ENCODE results near the gene C22orf39.

C22orf39 gene

DNA sequence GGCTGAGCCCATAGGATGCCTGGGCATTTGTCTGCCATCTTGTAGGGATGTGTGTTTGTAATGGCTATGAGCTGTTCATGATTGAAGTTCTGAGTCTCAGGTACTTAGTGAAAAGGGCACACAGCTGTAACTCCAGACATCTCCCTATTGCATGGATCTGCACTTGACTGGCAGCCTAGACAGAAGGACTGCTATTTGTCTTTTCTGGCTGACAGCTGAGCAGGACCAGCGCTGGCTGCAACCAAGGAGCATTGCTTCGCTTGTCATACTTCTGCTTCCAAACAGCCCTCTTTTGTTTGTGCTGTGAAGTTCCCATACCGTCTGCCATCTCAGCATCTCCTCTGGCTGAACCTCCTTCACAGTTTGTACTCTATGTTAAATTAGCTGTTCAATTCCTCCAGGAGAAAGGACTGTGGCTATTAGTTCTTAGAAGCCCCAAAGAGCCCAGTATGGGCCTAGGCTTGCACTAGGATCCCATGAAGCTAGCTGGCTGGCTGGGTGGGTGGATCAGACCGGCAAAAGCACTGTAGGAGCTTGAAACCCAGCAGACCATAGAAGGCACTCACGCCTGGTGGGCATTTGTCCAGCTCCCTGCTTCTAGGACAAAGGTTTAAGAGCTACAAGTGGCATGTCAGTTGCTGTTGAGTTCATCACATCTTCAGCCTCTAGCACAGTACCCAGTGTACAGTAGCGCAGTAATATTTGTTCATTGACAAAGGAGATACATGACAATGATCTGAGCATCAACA is 36.4 kb downstream of the C22orf39 start:
- Histone ChIP-seq H3K9me3 (ENCODE audit: control insufficient read depth, low read length) (no peaks in the 10 kb centered on the region), H3K4me3 (ENCODE audit: insufficient read depth, low read depth, low read length, poor library complexity, severe bottlenecking) (no peak overlapping the region), H3K36me3 (ENCODE audit: control insufficient read depth, insufficient read depth, low read length) (peaks cover 41% of the 10 kb centered on the region)

DNA sequence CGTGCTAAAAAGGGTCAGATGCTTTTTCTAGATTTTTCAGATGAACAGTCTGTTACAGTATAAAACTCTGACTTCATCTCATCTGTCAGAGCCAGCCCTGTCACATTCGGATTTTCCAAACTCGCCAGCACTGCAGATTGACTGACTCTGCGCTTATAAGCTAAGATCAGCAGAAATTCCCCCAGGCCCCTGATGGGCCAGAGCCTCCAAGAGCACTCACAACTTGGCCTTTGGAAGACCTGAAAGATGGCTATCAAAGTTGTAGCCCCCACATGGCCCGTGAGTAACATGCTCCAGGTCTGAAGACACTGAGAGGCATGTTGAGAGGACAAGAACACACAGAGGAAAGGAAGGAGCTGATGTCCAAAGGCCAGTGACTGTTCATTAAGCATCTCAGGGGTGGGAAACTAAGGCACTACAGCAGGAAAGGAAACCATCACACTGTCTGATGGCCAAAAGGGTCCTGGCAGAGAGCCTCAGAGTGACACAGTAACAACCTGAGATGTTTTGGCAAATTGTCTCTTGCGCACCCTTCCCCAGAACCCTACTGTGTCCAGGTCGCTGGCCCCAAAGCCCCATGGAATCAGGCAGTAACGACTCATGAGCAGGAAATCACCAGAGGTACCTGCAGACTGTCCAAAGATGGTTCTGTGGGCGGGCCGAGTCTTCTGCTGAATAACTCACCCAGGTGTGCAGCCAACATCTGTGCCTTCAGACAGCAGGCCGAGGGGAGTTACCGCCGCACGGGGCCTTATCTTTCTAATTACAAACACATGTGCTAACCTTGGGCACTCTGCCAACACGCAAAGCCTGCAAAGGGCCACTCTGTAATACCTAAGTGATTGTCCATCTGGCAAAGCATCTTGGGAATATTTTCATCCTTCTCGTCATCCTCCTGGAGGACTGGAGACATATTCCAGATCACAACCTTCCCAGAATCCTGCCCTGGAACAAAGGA is 39.6 kb downstream of the C22orf39 start:
- Histone ChIP-seq H3K36me3 (ENCODE audit: control insufficient read depth, insufficient read depth, low read length) (peaks cover 49% of the 10 kb centered on the region), H3K27ac (ENCODE audit: insufficient read depth, low read length, poor library complexity, severe bottlenecking) (no peak overlapping the region), H3K4me3 (ENCODE audit: insufficient read depth, low read depth, low read length, poor library complexity, severe bottlenecking) (no peak overlapping the region), H3K9me3 (ENCODE audit: control insufficient read depth, low read length) (no peaks in the 10 kb centered on the region), H3K4me1 (ENCODE audit: control insufficient read depth, insufficient read depth, low read length, poor library complexity, severe bottlenecking) (no peaks in the 10 kb centered on the region), H3K27me3 (replicated peaks; ENCODE audit: control insufficient read depth, insufficient read depth, low read length, poor library complexity, severe bottlenecking) (no peaks in the 10 kb centered on the region)
- no peak for DNase-seq

More for the DNA sequence above, 36.4 kb downstream of the C22orf39 start:
- H3K27ac ChIP-seq (ENCODE audit: insufficient read depth, low read length, poor library complexity, severe bottlenecking) = no peak overlapping the region
- no peaks in the 10 kb centered on the region for H3K4me1 ChIP-seq (ENCODE audit: control insufficient read depth, insufficient read depth, low read length, poor library complexity, severe bottlenecking)
- no peak for DNase-seq
- no peaks in the 10 kb centered on the region for H3K27me3 ChIP-seq (replicated peaks; ENCODE audit: control insufficient read depth, insufficient read depth, low read length, poor library complexity, severe bottlenecking)

DNA sequence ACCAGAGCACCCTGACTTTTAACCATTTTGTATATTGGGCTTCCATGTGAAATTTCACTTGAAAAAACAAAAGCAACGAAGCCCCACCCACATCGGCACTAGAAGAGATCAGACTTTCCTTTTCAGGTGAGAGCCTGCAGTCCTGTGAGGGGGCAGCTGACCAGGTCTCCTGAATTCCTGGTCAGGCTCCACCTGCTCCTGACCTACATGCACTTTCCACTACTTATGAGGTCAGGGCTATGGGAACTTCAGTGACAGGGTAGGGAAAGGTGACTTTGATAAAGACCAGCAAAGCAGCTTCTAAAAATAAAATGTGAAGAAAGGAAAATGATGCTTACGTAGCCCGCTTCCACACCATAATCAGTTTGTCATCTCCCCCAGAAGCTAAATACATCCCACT is 40.7 kb downstream of the C22orf39 start:
- H3K4me3 ChIP-seq (ENCODE audit: insufficient read depth, low read depth, low read length, poor library complexity, severe bottlenecking) = no peak overlapping the region
- H3K4me1 ChIP-seq (ENCODE audit: control insufficient read depth, insufficient read depth, low read length, poor library complexity, severe bottlenecking) = no peaks in the 10 kb centered on the region
- H3K36me3 ChIP-seq (ENCODE audit: control insufficient read depth, insufficient read depth, low read length) = peaks cover 49% of the 10 kb centered on the region
- no peaks in the 10 kb centered on the region for H3K27me3 ChIP-seq (replicated peaks; ENCODE audit: control insufficient read depth, insufficient read depth, low read length, poor library complexity, severe bottlenecking)
- no peaks in the 10 kb centered on the region for H3K9me3 ChIP-seq (ENCODE audit: control insufficient read depth, low read length)
- no peak for DNase-seq
- no peak overlapping the region for H3K27ac ChIP-seq (ENCODE audit: insufficient read depth, low read length, poor library complexity, severe bottlenecking)

DNA sequence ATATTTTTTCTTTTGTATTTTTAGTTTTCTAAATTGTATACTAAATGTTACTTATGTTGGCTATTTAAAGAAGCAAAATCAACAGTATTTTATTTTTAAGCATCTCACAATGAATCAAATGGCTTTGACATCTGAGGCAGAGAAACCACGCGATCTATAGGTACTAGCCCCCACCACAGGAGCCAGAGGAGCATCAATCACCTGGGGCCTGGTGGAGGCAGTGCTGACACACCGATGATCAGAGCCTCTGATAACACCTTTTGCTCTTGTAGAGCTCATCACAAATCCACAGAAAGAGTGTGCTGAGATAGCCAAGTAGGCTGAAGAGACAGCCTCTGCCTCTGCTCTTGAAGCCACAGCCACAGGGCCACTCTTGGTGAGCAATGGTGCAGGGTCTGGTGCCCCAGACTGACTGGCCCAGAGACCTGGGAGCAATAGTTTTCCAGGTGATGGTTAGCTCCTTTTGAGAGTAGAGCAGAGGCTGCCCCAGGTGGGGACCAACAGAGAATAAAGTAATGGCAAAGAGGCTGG is 41.2 kb downstream of the C22orf39 start:
- Histone ChIP-seq H3K27ac (ENCODE audit: insufficient read depth, low read length, poor library complexity, severe bottlenecking) (no peak overlapping the region), H3K27me3 (replicated peaks; ENCODE audit: control insufficient read depth, insufficient read depth, low read length, poor library complexity, severe bottlenecking) (no peaks in the 10 kb centered on the region), H3K36me3 (ENCODE audit: control insufficient read depth, insufficient read depth, low read length) (peaks cover 49% of the 10 kb centered on the region)

DNA sequence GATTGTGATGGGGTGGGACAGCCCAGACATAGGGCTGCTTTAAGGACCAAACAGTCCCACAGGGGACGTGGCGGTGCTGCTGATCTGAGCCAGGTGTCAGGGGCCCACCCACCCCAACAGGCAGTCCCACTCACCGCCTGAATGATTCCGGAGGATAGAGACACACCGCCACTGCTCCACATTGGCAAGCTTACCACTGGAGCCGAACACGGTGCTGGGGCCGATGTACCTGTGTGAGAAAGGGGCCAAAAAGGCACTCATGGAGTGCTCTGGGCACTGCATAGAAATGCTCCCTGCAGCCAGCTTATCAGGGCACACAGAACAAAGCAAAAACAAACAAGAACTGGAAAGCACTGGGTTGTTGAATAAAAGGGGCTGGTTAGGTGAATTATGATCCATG is 41.9 kb downstream of the C22orf39 start:
- peaks cover 49% of the 10 kb centered on the region for H3K36me3 ChIP-seq (ENCODE audit: control insufficient read depth, insufficient read depth, low read length)
- no peak overlapping the region for H3K4me3 ChIP-seq (ENCODE audit: insufficient read depth, low read depth, low read length, poor library complexity, severe bottlenecking)
- no peaks in the 10 kb centered on the region for H3K9me3 ChIP-seq (ENCODE audit: control insufficient read depth, low read length)
- no peak for DNase-seq
- H3K27me3 ChIP-seq (replicated peaks; ENCODE audit: control insufficient read depth, insufficient read depth, low read length, poor library complexity, severe bottlenecking) = no peaks in the 10 kb centered on the region
- no peaks in the 10 kb centered on the region for H3K4me1 ChIP-seq (ENCODE audit: control insufficient read depth, insufficient read depth, low read length, poor library complexity, severe bottlenecking)
- no peak overlapping the region for H3K27ac ChIP-seq (ENCODE audit: insufficient read depth, low read length, poor library complexity, severe bottlenecking)

More for the DNA sequence above, 41.2 kb downstream of the C22orf39 start:
- no peak for DNase-seq
- no peak overlapping the region for H3K4me3 ChIP-seq (ENCODE audit: insufficient read depth, low read depth, low read length, poor library complexity, severe bottlenecking)
- no peaks in the 10 kb centered on the region for H3K9me3 ChIP-seq (ENCODE audit: control insufficient read depth, low read length)
- H3K4me1 ChIP-seq (ENCODE audit: control insufficient read depth, insufficient read depth, low read length, poor library complexity, severe bottlenecking) = no peaks in the 10 kb centered on the region

DNA sequence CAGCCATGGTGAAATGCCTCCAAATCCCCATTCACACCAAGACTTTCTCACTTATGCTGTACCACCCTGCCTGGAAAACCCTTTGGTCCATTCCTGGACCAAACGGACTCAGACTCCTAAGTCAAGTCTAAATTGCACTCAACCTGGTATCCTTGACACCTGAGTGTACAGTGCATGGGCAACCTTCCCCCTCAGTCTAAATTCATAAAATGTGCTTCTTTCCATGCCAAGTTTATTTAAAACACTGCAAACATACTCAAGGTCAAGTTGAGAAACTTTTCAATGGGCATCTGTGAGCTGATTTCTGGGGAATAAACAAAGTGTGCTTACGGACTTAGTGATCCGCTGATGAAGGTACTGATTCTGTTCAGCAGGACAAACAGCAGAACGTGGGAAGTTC is 42.4 kb downstream of the C22orf39 start:
- DNase-seq = no peak
- no peak overlapping the region for H3K4me3 ChIP-seq (ENCODE audit: insufficient read depth, low read depth, low read length, poor library complexity, severe bottlenecking)
- H3K9me3 ChIP-seq (ENCODE audit: control insufficient read depth, low read length) = no peaks in the 10 kb centered on the region
- H3K36me3 ChIP-seq (ENCODE audit: control insufficient read depth, insufficient read depth, low read length) = peaks cover 45% of the 10 kb centered on the region
- no peaks in the 10 kb centered on the region for H3K27me3 ChIP-seq (replicated peaks; ENCODE audit: control insufficient read depth, insufficient read depth, low read length, poor library complexity, severe bottlenecking)
- H3K4me1 ChIP-seq (ENCODE audit: control insufficient read depth, insufficient read depth, low read length, poor library complexity, severe bottlenecking) = no peaks in the 10 kb centered on the region
- H3K27ac ChIP-seq (ENCODE audit: insufficient read depth, low read length, poor library complexity, severe bottlenecking) = no peak overlapping the region

DNA sequence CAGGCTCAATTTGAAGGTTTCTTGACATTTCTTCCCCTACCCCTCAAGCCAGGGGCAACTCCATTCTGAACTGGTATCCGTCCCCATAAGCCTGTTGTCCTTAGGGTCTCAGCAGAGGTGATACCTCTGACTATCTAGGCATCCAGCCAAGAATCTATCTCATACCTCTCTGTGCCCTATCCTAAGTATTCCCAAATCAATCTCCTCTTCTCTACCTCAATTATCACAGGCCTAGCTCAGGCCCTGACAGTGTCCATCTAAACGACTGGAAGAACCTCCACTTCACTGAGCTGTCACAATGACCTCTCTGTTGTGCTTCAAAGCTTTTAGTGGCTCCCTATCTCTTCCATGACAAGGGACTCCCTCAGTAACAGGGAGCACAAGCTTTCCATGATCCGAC is 42.8 kb downstream of the C22orf39 start:
- Histone ChIP-seq H3K9me3 (ENCODE audit: control insufficient read depth, low read length) (no peaks in the 10 kb centered on the region), H3K27ac (ENCODE audit: insufficient read depth, low read length, poor library complexity, severe bottlenecking) (no peak overlapping the region), H3K4me1 (ENCODE audit: control insufficient read depth, insufficient read depth, low read length, poor library complexity, severe bottlenecking) (no peaks in the 10 kb centered on the region), H3K27me3 (replicated peaks; ENCODE audit: control insufficient read depth, insufficient read depth, low read length, poor library complexity, severe bottlenecking) (no peaks in the 10 kb centered on the region), H3K36me3 (ENCODE audit: control insufficient read depth, insufficient read depth, low read length) (peaks cover 40% of the 10 kb centered on the region), H3K4me3 (ENCODE audit: insufficient read depth, low read depth, low read length, poor library complexity, severe bottlenecking) (no peak overlapping the region)
- no peak for DNase-seq

DNA sequence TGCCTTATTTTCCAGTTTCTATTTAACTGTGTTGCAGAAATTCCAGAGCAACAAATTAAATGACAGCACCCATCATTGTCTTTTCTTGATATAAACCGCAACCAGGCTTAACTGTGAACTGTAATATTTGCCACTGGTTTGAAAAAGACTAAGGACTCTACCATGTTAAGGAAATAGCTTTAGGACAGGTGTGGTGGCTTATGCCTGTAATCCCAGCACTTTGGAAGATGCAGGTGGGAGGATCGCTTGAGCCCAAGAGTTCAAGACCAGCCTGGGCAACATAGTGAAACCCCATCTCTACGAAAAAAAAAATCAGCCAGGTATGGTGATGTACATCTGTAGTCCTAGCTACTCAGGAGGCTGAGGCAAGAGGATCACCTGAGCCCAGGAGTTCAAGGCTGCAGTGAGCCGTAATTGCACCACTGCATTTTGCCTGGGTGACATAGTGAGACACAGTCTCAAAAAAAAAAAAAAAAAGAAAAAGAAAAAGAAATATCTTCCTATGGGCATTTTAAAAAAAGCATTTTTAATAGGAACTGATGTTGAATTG is 44.8 kb downstream of the C22orf39 start:
- H3K36me3 ChIP-seq (ENCODE audit: control insufficient read depth, insufficient read depth, low read length) = peaks cover 29% of the 10 kb centered on the region
- H3K27me3 ChIP-seq (replicated peaks; ENCODE audit: control insufficient read depth, insufficient read depth, low read length, poor library complexity, severe bottlenecking) = no peaks in the 10 kb centered on the region
- H3K4me3 ChIP-seq (ENCODE audit: insufficient read depth, low read depth, low read length, poor library complexity, severe bottlenecking) = no peak overlapping the region
- no peaks in the 10 kb centered on the region for H3K9me3 ChIP-seq (ENCODE audit: control insufficient read depth, low read length)
- DNase-seq = no peak
- H3K4me1 ChIP-seq (ENCODE audit: control insufficient read depth, insufficient read depth, low read length, poor library complexity, severe bottlenecking) = no peaks in the 10 kb centered on the region
- H3K27ac ChIP-seq (ENCODE audit: insufficient read depth, low read length, poor library complexity, severe bottlenecking) = no peak overlapping the region

DNA sequence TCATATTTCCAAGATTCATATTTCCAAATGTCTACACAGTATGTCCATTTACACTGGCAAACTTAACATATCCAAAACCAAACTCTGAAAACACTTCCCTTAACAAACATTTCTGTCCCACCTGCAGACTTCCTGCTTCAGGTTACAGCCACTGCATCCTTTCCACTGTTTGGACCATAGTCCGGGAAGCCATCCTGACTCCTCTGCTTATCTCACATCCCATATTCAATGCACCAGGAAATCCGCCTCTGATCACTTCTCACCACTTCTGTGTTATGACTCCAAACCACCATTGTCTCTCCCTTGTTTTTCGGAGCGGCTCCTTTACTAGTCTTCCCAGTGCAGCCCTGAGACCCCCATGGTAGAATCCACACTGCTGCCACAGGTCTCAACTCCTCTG is 46.0 kb downstream of the C22orf39 start:
- no peaks in the 10 kb centered on the region for H3K4me1 ChIP-seq (ENCODE audit: control insufficient read depth, insufficient read depth, low read length, poor library complexity, severe bottlenecking)
- no peak overlapping the region for H3K27ac ChIP-seq (ENCODE audit: insufficient read depth, low read length, poor library complexity, severe bottlenecking)
- no peaks in the 10 kb centered on the region for H3K27me3 ChIP-seq (replicated peaks; ENCODE audit: control insufficient read depth, insufficient read depth, low read length, poor library complexity, severe bottlenecking)
- DNase-seq = no peak
- no peaks in the 10 kb centered on the region for H3K9me3 ChIP-seq (ENCODE audit: control insufficient read depth, low read length)
- H3K36me3 ChIP-seq (ENCODE audit: control insufficient read depth, insufficient read depth, low read length) = peaks cover 30% of the 10 kb centered on the region
- no peak overlapping the region for H3K4me3 ChIP-seq (ENCODE audit: insufficient read depth, low read depth, low read length, poor library complexity, severe bottlenecking)

Measured in effector memory CD4-positive, alpha-beta T cell (primary cell).